GM12872 (cell line): ENCODE results near the gene HMGCR.

Experiments used
- TF ChIP-seq, protein P1 (sequence below): IDR thresholded peaks from 3 replicates; pipeline ENCODE4 v1.5.1; 2011; ENCODE audit warnings: low read depth, mild to moderate bottlenecking, low read length, moderate library complexity; ENCODE audit not compliant: insufficient read depth

The HMGCR gene

DNA sequence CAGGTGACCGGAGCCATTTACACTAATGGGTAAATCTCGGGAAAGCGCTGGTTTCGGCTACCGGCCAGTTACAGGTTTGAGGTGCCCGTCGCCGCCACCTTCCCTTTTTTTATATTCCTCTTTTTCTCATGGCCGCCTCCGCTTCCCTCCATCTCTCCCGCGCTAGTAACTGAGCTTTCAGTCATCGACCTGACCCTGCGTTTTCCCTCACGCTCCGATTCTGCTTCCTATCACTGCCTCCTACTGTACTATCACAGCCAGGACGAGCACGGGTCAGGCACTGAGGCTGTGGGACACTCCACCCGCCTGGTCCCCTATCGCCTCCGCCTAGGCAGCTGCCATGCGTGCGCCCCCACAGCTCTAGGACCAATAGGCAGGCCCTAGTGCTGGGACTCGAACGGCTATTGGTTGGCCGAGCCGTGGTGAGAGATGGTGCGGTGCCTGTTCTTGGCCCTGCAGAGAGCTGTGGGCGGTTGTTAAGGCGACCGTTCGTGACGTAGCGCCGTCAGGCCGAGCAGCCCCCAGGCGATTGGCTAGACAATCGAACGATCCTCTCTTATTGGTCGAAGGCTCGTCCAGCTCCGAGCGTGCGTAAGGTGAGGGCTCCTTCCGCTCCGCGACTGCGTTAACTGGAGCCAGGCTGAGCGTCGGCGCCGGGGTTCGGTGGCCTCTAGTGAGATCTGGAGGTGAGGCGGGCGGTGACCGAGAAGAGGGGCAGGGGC is at the start of gene HMGCR:
Gene HMGCR, plus strand, starts transcription at position 606 of the 722 bp plus-strand sequence. CDS start 5,386 bp downstream, outside the sequence.
- TF ChIP-seq, protein P1, sequence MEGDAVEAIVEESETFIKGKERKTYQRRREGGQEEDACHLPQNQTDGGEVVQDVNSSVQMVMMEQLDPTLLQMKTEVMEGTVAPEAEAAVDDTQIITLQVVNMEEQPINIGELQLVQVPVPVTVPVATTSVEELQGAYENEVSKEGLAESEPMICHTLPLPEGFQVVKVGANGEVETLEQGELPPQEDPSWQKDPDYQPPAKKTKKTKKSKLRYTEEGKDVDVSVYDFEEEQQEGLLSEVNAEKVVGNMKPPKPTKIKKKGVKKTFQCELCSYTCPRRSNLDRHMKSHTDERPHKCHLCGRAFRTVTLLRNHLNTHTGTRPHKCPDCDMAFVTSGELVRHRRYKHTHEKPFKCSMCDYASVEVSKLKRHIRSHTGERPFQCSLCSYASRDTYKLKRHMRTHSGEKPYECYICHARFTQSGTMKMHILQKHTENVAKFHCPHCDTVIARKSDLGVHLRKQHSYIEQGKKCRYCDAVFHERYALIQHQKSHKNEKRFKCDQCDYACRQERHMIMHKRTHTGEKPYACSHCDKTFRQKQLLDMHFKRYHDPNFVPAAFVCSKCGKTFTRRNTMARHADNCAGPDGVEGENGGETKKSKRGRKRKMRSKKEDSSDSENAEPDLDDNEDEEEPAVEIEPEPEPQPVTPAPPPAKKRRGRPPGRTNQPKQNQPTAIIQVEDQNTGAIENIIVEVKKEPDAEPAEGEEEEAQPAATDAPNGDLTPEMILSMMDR, result peak; percentile 23; the same call in 1 of the 3 replicates

GRCh38 chr5:75300084-75300483 is 36.9 kb upstream of the HMGCR start:
- TF ChIP-seq, protein P1, result no peak

DNA sequence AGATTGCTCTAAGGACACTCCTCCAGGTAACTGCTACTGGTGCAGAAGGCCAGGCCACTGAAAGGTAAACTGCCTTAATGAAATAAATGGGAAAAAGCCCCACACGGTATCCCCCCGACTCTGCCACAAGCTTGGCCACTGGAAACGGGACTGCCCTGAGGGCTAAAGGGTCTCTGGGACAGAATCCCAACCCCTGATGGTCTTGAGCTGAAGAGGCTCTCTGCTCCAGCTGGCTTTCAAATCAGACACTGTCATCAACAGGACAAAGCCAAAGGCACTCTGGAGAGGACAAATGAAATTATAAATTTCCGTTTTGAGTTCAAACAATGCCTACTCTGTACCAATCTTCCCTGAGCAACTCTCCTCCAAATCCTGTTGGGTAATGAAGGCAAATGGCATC is 33.6 kb upstream of the HMGCR start:
- TF ChIP-seq, protein P1, result no peak

- TF ChIP-seq, protein P1, result no peak
Measured at GRCh38 chr5:75306746-75307145, 30.3 kb upstream of the HMGCR start.

GRCh38 chr5:75310212-75310611 is 26.8 kb upstream of the HMGCR start:
- TF ChIP-seq, protein P1, result no peak

DNA sequence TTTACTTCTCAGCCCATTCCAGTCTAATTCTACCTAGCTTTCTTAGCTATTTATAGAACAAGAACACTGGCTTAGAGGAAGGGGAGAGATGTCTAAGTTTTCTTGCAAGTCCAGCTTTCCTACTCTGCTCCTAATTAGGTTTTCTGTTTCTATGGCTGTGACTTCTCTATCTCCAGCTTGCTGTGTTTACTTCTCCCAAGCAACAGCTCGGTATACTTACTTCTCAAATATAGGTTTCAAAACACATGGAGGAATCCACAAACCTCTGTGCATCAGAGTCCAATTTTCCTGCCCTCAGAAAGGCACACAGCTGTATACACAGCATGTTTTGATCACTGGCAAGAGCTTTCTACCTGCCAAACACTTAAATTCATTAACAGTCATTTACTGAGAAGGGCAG is 17.4 kb upstream of the HMGCR start:
- TF ChIP-seq, protein P1, result no peak

GRCh38 chr5:75320371-75320770 is 16.6 kb upstream of the HMGCR start:
- TF ChIP-seq, protein P1, result no peak

- TF ChIP-seq, protein P1, result no peak
Measured at GRCh38 chr5:75322066-75322465, 15.0 kb upstream of the HMGCR start.
